ENCODE results near the gene WBP2. TPM values are rescaled to one million over a fixed set of nuclear protein-coding genes. Genes with fewer than 3 reads are reported as not detected.

The WBP2 gene
- total and polyA plus RNA-seq, 2 experiments from 2014 or later, result 29.0 to 129 TPM

GRCh38 chr17:75822800-75823166, 32.4 kb downstream of the WBP2 start:
- Histone ChIP-seq H3K4me2 (no peak overlapping the region), H3K27ac (no peak overlapping the region), H3K79me2 (no peaks in the 10 kb centered on the region), H3K9me3 (ENCODE audit: low read depth) (no peaks in the 10 kb centered on the region), H3K9me2 (replicated peaks; ENCODE audit: insufficient read depth) (no peaks in the 10 kb centered on the region), H3K4me3 (no peak overlapping the region), H3K27me3 (no peaks in the 10 kb centered on the region), H2AFZ (no peak overlapping the region), H3K4me1 (ENCODE audit: insufficient read depth) (peaks cover 23% of the 10 kb centered on the region), H3K36me3 (replicated peaks; ENCODE audit: insufficient read depth, low read depth) (no peaks in the 10 kb centered on the region), H4K20me1 (ENCODE audit: insufficient read depth, poor library complexity, severe bottlenecking) (no peaks in the 10 kb centered on the region)
- DNase-seq (ENCODE audit: low spot score), result no peak
- no peak for TF ChIP-seq EZH2 (IDR thresholded peaks at IDR 0.05; ENCODE audit: borderline replicate concordance)
- no peak for TF ChIP-seq EZH2phosphoT487 (IDR thresholded peaks at IDR 0.05; ENCODE audit: low read depth, severe bottlenecking, unreplicated experiment)
- no peak for TF ChIP-seq CTCF (IDR thresholded peaks at IDR 0.05; ENCODE audit: poor library complexity)
- 96% methylated on average over 2 of the region's 3 CpGs for WGBS (ENCODE audit: low lambda C conversion rate, missing lambda C conversion rate)

GRCh38 chr17:75822119-75822799, 32.9 kb downstream of the WBP2 start:
- no peaks in the 10 kb centered on the region for H4K20me1 ChIP-seq (ENCODE audit: insufficient read depth, poor library complexity, severe bottlenecking)
- no peak overlapping the region for H2AFZ ChIP-seq
- no peak overlapping the region for H3K4me3 ChIP-seq
- no peak for DNase-seq (ENCODE audit: low spot score)
- H3K27ac ChIP-seq, result no peak overlapping the region
- no peaks in the 10 kb centered on the region for H3K9me3 ChIP-seq (ENCODE audit: low read depth)
- peaks cover 18% of the 10 kb centered on the region for H3K4me1 ChIP-seq (ENCODE audit: insufficient read depth)
- no peaks in the 10 kb centered on the region for H3K36me3 ChIP-seq (replicated peaks; ENCODE audit: insufficient read depth, low read depth)
- H3K4me2 ChIP-seq, result no peak overlapping the region
- H3K27me3 ChIP-seq, result no peaks in the 10 kb centered on the region
- WGBS (ENCODE audit: low lambda C conversion rate, missing lambda C conversion rate), result 83% methylated on average over 18 of the region's 18 CpGs
- TF ChIP-seq EZH2phosphoT487 (IDR thresholded peaks at IDR 0.05; ENCODE audit: low read depth, severe bottlenecking, unreplicated experiment) (no peak), EZH2 (IDR thresholded peaks at IDR 0.05; ENCODE audit: borderline replicate concordance) (no peak), CTCF (IDR thresholded peaks at IDR 0.05; ENCODE audit: poor library complexity) (no peak)
- H3K9me2 ChIP-seq (replicated peaks; ENCODE audit: insufficient read depth), result no peaks in the 10 kb centered on the region
- H3K79me2 ChIP-seq, result no peaks in the 10 kb centered on the region

GRCh38 chr17:75821552-75821951, 33.6 kb downstream of the WBP2 start:
- Histone ChIP-seq H3K79me2 (no peaks in the 10 kb centered on the region), H3K4me2 (no peak overlapping the region), H3K4me3 (no peak overlapping the region), H3K36me3 (replicated peaks; ENCODE audit: insufficient read depth, low read depth) (no peaks in the 10 kb centered on the region), H4K20me1 (ENCODE audit: insufficient read depth, poor library complexity, severe bottlenecking) (no peaks in the 10 kb centered on the region), H3K27me3 (no peaks in the 10 kb centered on the region), H2AFZ (no peak overlapping the region), H3K4me1 (ENCODE audit: insufficient read depth) (peaks cover 13% of the 10 kb centered on the region), H3K9me2 (replicated peaks; ENCODE audit: insufficient read depth) (no peaks in the 10 kb centered on the region), H3K27ac (no peak overlapping the region), H3K9me3 (ENCODE audit: low read depth) (no peaks in the 10 kb centered on the region)
- 98% methylated on average over 7 of the region's 7 CpGs for WGBS (ENCODE audit: low lambda C conversion rate, missing lambda C conversion rate)
- TF ChIP-seq CTCF (IDR thresholded peaks at IDR 0.05; ENCODE audit: poor library complexity) (no peak), EZH2 (IDR thresholded peaks at IDR 0.05; ENCODE audit: borderline replicate concordance) (no peak), EZH2phosphoT487 (IDR thresholded peaks at IDR 0.05; ENCODE audit: low read depth, severe bottlenecking, unreplicated experiment) (no peak)
- DNase-seq (ENCODE audit: low spot score), result no peak

Measured in hepatocyte (in vitro differentiated cells).